CD1c-positive myeloid dendritic cell (primary cell): ENCODE data around the gene PDE4DIP.
"Not testable (repeated sequence)": the region's sequence is repeated elsewhere in the genome, so short reads cannot be mapped to it uniquely, and the experiment has no call there.

ENCODE experiments used
- DNase-seq: peaks from one replicate; pipeline ENCODE4 v3.0.0-alpha.2; 2016; ENCODE audit errors: extremely low spot score

The PDE4DIP gene

GRCh38 chr1:148874408-148875388 is 30.5 kb downstream of the PDE4DIP start:
- DNase-seq = not testable (repeated sequence)

DNA sequence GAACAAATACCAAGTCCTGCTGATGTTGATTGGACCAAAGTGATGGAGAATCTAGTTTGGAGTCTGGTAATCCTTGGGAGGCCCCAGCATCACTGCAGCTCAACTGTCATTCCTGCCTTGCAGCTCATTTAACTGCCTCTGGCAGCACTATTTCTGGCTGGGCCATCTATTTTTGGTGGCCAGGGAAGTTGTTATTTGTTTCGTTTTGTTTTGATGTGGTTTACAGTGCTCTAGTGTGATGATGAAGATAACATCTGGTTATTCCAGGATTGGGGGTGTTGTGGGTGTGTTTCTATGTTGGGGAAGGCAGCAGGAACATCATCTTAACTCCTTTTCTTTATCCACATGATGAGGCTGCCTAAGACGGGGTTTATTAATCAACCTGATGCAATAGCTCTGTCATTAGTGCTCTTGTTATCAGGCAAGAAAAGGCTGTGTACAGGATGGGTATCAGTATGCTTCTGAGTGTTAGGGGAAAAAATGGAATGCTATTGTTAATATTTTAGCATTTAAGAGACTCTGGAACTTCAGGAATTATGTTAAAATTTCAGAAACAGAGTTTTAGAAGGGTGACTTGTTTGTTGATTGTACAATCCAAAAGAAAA is 35.7 kb downstream of the PDE4DIP start:
- not testable (repeated sequence) for DNase-seq

GRCh38 chr1:148881261-148881660 is 37.0 kb downstream of the PDE4DIP start:
- not testable (repeated sequence) for DNase-seq

- DNase-seq = not testable (repeated sequence)
These were observed 41.0 kb downstream of the PDE4DIP start for GRCh38 chr1:148885219-148885618.

DNA sequence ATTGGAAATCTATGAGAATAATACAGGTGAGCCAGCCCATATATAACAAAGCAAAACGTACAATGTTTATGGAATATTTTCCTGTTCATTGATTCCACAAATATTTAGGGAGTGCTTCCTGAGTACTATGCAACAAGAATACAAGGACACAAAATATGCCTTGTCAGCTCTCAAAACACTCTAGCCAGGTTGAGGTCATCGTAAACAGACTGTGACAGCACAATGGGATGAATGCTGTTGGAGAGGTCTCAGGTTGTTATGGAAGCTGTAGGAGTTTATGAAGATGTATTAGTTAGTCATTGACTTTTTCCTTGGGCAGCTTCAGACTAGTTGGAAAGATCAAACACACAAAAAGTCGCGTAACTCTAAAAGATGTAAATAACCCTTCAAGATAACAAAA is 42.1 kb downstream of the PDE4DIP start:
- not testable (repeated sequence) for DNase-seq

- not testable (repeated sequence) for DNase-seq
These were observed 44.4 kb downstream of the PDE4DIP start for GRCh38 chr1:148888597-148888996.

GRCh38 chr1:148889267-148890074 is 45.2 kb downstream of the PDE4DIP start:
- not testable (repeated sequence) for DNase-seq

DNA sequence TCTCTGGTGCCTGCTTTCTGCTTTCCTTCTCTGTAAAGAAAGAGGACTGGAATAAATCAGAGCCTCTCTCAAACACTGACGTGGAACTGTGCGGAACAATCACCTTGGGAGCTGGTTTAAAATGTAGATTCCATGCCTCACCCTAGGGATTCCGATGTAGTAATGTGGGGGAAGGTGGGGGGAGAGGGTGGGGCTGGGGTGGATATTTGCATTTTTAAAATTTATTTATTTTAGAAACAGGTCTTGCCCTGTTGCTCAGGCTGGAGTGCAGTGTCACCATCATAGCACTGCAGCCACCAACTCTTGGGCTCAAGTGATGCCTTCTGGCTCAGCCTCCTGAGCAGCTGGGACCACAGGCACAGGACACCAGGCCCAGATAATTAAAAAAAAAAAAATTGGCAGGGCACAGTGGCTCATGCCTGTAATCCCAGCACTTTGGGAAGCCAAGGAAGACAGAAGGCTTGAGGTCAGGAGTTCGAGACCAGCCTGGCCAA is 45.9 kb downstream of the PDE4DIP start:
- DNase-seq = not testable (repeated sequence)

GRCh38 chr1:148894360-148895352 is 50.4 kb downstream of the PDE4DIP start:
- not testable (repeated sequence) for DNase-seq

GRCh38 chr1:148900026-148900425 is 55.8 kb downstream of the PDE4DIP start:
- DNase-seq = not testable (repeated sequence)

DNA sequence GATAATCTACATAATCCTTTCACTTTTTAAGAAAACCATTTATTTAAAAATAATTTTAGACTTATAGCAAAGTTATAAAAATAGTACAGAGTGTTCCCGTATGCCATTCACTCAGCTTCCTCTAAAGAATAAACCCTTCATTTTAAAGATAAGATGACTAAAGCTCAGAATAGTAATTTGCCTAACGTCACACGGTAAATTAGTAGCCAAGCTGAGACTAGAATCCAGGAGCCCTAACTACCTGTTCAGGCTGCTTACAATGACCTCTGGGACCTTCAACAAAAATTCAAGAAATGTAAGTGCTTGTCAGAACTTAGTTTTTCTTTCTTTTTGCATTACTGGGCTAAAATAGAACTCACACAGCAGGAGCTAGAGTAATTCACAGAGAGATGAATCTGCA is 56.5 kb downstream of the PDE4DIP start:
- DNase-seq = not testable (repeated sequence)

- DNase-seq = not testable (repeated sequence)
These were observed 57.1 kb downstream of the PDE4DIP start for GRCh38 chr1:148901150-148901952.

DNA sequence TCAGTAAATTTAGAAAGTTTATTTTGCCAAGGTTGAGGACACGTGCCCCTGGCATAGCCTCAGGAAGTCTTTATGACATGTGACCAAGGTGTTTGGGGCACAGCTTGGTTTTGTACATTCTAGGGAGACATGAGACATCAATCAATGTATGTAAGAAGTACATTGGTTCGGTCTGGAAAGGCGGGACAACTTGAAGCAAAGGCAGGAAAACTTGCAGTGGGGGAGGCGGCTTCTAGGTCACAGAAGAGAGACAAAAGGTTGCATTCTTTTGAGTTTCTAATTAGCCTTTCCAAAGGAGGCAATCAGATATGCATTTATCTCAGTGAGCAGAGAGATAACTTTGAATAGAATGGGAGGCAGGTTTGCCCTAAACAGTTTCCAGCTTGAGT is 57.7 kb downstream of the PDE4DIP start:
- DNase-seq = not testable (repeated sequence)

GRCh38 chr1:148909219-148909826 is 65.1 kb downstream of the PDE4DIP start:
- not testable (repeated sequence) for DNase-seq

DNA sequence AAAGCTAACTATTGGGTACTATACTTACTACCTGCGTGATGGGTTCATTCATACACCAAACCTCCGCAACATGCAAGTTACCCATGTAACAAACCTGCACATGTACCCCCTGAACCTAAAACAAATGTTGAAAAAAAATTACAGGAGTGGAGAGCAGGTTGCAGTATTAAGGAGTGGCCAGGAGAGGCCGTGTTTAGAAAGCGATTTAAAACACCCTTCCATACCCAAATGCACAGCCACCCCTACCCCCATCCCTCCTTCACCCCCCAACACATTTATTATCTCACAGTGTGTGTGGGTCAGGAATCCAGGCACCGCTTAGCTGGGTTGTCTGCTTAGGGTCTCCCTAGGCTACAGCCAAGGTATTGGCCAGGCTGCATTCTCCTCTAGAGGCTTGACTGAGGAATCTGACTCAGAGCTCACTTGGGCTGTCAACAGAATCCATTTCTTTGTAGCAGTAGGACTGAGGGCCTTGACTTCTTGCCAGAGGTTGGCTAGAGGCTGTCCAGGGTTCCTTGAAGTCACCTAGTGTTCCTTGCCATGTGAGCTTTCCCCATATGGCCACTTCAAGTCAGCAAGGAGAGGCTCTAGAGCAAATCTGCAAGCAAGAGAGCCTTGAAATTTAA is 67.2 kb downstream of the PDE4DIP start:
- DNase-seq = not testable (repeated sequence)

DNA sequence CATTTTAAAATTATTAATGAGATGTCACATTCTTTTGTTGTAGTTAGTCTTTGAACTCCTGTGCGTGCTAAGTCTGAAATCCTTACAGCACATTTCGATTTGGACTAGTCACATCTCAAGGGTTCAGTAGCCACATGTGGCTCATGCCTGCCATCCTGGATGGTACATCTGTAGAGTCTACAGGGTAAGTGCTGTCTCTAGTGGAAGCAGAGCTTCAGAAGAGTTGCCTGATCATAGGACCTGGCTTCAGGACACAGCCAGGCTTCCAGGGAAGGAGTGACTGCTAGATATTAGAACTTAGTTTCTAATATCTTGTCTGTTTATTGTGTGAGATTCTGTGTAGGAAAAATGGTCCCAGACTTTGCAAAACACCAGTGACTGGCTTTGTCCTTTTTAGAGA is 72.0 kb downstream of the PDE4DIP start:
- DNase-seq = not testable (repeated sequence)

GRCh38 chr1:148916695-148917348 is 72.6 kb downstream of the PDE4DIP start:
- not testable (repeated sequence) for DNase-seq

DNA sequence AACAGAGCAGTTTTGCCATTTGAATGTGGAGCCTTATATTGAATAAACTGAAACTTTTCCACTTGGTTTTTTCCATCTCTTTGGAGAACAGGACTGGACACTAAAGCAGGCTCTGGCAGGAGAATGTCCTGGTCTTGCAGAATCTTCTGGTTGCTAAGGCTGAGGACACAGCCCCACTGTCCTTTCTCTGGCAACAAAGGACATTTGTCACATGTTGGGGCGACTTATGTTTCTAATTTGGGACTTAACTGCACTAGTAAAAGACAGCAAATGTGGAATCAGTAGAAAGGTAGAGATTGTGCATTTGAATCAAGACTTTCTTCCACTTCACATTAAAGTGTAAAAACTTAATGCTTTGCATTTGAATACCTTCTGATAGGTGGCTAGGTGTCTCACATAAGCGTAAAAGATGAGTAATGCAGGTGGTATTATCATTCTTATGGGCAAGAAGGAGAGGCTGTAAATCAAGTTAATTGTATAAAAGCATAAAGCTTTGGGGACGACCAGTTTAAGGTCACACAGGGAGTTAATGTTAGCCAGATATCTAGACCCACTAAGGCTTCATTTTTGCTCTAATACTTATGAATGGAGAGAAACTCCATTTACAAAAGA is 74.7 kb downstream of the PDE4DIP start:
- DNase-seq = not testable (repeated sequence)
